ENCODE data around the gene DISP3. TPM values are rescaled to one million over a fixed set of nuclear protein-coding genes. Genes with fewer than 3 reads are reported as not detected.

DISP3 gene
- total and polyA plus RNA-seq, 2 experiments from 2014 or later, result 0.10 TPM; not detected in 1

DNA sequence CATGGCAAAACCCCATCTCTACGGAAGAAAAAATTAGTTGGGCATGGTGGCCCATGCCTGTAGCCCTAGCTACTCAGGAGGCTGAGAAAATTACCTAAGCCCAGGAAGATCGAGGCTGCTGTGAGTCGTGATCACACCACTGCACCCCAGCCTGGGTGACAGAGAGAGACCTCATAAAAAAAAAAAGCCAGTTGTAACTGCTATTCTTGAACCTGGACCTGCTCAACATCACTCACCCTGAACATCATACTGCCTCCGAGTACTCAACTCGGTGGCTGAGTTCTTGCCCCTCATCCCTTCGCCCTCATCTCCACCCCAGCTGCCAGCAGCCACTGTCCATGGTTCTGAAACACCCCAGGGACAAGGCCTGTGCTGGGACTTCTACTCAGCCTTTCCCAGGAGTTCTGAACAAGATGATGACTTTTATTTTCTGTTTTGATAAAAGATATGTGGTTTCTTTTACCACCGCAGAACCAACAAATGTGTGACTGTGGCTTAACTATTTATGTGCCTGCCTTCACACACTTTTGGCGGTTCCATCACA is 5.4 kb upstream of the DISP3 start:
- no peak overlapping the region for H3K4me2 ChIP-seq
- H4K20me1 ChIP-seq (ENCODE audit: insufficient read depth, poor library complexity, severe bottlenecking), result no peaks in the 10 kb centered on the region
- no peak overlapping the region for H3K27ac ChIP-seq
- H3K4me3 ChIP-seq, result no peak overlapping the region
- no peak for TF ChIP-seq EZH2phosphoT487 (IDR thresholded peaks at IDR 0.05; ENCODE audit: low read depth, severe bottlenecking, unreplicated experiment)
- peak; percentile 26 for DNase-seq (ENCODE audit: low spot score)
- H3K9me2 ChIP-seq (replicated peaks; ENCODE audit: insufficient read depth), result no peaks in the 10 kb centered on the region
- no peaks in the 10 kb centered on the region for H3K4me1 ChIP-seq (ENCODE audit: insufficient read depth)
- H2AFZ ChIP-seq, result no peak overlapping the region
- H3K9me3 ChIP-seq (ENCODE audit: low read depth), result no peaks in the 10 kb centered on the region
- peaks cover 21% of the 10 kb centered on the region for H3K27me3 ChIP-seq
- 51% methylated on average over 8 of the region's 8 CpGs for WGBS (ENCODE audit: low lambda C conversion rate, missing lambda C conversion rate)
- no peaks in the 10 kb centered on the region for H3K36me3 ChIP-seq (replicated peaks; ENCODE audit: insufficient read depth, low read depth)
- no peaks in the 10 kb centered on the region for H3K79me2 ChIP-seq

- Histone ChIP-seq H3K27ac (no peak overlapping the region), H3K9me3 (ENCODE audit: low read depth) (no peaks in the 10 kb centered on the region), H3K79me2 (no peaks in the 10 kb centered on the region), H3K36me3 (replicated peaks; ENCODE audit: insufficient read depth, low read depth) (no peaks in the 10 kb centered on the region), H4K20me1 (ENCODE audit: insufficient read depth, poor library complexity, severe bottlenecking) (no peaks in the 10 kb centered on the region), H3K27me3 (peaks cover 26% of the 10 kb centered on the region), H3K4me1 (ENCODE audit: insufficient read depth) (no peaks in the 10 kb centered on the region), H3K4me3 (no peak overlapping the region), H2AFZ (no peak overlapping the region), H3K4me2 (no peak overlapping the region), H3K9me2 (replicated peaks; ENCODE audit: insufficient read depth) (no peaks in the 10 kb centered on the region)
- TF ChIP-seq, protein P1, sequence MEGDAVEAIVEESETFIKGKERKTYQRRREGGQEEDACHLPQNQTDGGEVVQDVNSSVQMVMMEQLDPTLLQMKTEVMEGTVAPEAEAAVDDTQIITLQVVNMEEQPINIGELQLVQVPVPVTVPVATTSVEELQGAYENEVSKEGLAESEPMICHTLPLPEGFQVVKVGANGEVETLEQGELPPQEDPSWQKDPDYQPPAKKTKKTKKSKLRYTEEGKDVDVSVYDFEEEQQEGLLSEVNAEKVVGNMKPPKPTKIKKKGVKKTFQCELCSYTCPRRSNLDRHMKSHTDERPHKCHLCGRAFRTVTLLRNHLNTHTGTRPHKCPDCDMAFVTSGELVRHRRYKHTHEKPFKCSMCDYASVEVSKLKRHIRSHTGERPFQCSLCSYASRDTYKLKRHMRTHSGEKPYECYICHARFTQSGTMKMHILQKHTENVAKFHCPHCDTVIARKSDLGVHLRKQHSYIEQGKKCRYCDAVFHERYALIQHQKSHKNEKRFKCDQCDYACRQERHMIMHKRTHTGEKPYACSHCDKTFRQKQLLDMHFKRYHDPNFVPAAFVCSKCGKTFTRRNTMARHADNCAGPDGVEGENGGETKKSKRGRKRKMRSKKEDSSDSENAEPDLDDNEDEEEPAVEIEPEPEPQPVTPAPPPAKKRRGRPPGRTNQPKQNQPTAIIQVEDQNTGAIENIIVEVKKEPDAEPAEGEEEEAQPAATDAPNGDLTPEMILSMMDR (IDR thresholded peaks at IDR 0.05; ENCODE audit: poor library complexity), result no peak
- no peak for TF ChIP-seq EZH2 (IDR thresholded peaks at IDR 0.05; ENCODE audit: borderline replicate concordance)
- no peak for TF ChIP-seq EZH2phosphoT487 (IDR thresholded peaks at IDR 0.05; ENCODE audit: low read depth, severe bottlenecking, unreplicated experiment)
- no peak for DNase-seq (ENCODE audit: low spot score)
- WGBS (ENCODE audit: low lambda C conversion rate, missing lambda C conversion rate), result 80% methylated on average over 5 of the region's 5 CpGs
These were observed 4.1 kb upstream of the DISP3 start for GRCh38 chr1:11474826-11475225.

DNA sequence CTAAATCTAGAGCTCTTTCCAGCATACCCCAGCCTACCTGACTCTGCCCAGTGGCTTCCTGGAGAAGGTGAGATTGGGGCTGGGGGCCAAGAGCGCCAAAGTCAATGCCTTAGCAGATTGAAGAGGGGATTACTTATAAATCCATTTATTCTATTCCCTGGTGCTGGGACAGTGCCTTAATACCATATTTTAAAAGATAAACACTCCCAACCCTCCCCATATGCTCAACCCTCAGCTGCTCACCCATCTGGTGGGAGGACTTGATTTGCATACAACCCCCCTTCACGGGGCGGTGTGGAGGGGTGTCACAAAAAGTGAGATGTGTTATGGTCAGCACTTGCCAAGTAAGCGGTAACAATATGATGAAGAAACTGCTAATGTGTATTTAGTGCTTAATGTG is 3.2 kb upstream of the DISP3 start:
- TF ChIP-seq EZH2 (IDR thresholded peaks at IDR 0.05; ENCODE audit: borderline replicate concordance), result no peak
- TF ChIP-seq, protein P1 (IDR thresholded peaks at IDR 0.05; ENCODE audit: poor library complexity), result no peak
- TF ChIP-seq EZH2phosphoT487 (IDR thresholded peaks at IDR 0.05; ENCODE audit: low read depth, severe bottlenecking, unreplicated experiment), result no peak
- WGBS (ENCODE audit: low lambda C conversion rate, missing lambda C conversion rate), result 79% methylated on average over 4 of the region's 4 CpGs
- Histone ChIP-seq H3K79me2 (no peaks in the 10 kb centered on the region), H3K27me3 (peaks cover 35% of the 10 kb centered on the region), H3K4me3 (no peak overlapping the region), H3K27ac (no peak overlapping the region), H3K9me3 (ENCODE audit: low read depth) (no peaks in the 10 kb centered on the region), H2AFZ (no peak overlapping the region), H4K20me1 (ENCODE audit: insufficient read depth, poor library complexity, severe bottlenecking) (no peaks in the 10 kb centered on the region), H3K4me2 (no peak overlapping the region), H3K9me2 (replicated peaks; ENCODE audit: insufficient read depth) (no peaks in the 10 kb centered on the region), H3K36me3 (replicated peaks; ENCODE audit: insufficient read depth, low read depth) (no peaks in the 10 kb centered on the region), H3K4me1 (ENCODE audit: insufficient read depth) (no peaks in the 10 kb centered on the region)
- DNase-seq (ENCODE audit: low spot score), result no peak

DNA sequence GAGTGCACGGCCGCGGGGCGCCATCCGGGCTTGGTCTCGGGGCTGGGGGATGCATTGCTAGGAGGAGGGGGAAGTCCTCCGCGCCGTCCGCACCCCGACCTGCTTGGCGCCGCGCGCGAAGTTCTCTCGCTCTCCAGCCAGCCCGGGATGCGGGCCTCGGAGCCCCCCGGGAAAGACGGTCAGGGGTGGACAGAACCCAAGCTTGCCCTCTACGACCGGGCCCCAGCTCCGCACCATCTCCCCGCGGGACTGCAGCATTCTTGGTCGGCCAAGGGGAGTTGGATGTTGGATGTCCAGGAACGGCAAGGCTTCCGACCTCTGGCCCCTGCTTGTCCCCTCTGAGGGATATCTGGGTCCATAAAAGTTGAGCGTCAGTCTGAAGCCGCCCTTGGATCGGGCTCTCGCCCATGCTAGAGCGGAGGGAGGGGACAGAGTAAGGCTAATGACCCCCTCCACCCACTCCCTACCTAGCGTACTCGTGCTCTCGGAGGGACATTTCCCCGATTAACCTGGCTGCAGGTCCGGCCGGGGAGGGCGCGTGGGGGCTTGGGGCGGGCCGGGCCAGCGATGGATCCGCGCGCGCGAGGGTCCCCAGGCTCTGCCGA is 522 bp downstream of the DISP3 start:
- Histone ChIP-seq H3K9me2 (replicated peaks; ENCODE audit: insufficient read depth) (no peaks in the 10 kb centered on the region), H3K9me3 (ENCODE audit: low read depth) (no peaks in the 10 kb centered on the region), H4K20me1 (ENCODE audit: insufficient read depth, poor library complexity, severe bottlenecking) (no peaks in the 10 kb centered on the region), H2AFZ (peak overlapping the region; percentile 84), H3K79me2 (no peaks in the 10 kb centered on the region), H3K4me2 (peak overlapping the region; percentile 99), H3K4me1 (ENCODE audit: insufficient read depth) (no peaks in the 10 kb centered on the region), H3K27ac (no peak overlapping the region), H3K36me3 (replicated peaks; ENCODE audit: insufficient read depth, low read depth) (no peaks in the 10 kb centered on the region), H3K4me3 (peak overlapping the region; percentile 85), H3K27me3 (peaks cover 50% of the 10 kb centered on the region)
- DNase-seq (ENCODE audit: low spot score), result no peak
- 2% methylated on average over 26 of the region's 52 CpGs for WGBS (ENCODE audit: low lambda C conversion rate, missing lambda C conversion rate)
- TF ChIP-seq EZH2phosphoT487 (IDR thresholded peaks at IDR 0.05; ENCODE audit: low read depth, severe bottlenecking, unreplicated experiment) (no peak), EZH2 (IDR thresholded peaks at IDR 0.05; ENCODE audit: borderline replicate concordance) (no peak)
- TF ChIP-seq, protein P1 (IDR thresholded peaks at IDR 0.05; ENCODE audit: poor library complexity), result no peak

Measured in hepatocyte (in vitro differentiated cells).